ENCODE results near the gene FANCD2OS. TPM values are rescaled to one million over a fixed set of nuclear protein-coding genes. Genes with fewer than 3 reads are reported as not detected.
"Not testable (repeated sequence)": the region's sequence is repeated elsewhere in the genome, so short reads cannot be mapped to it uniquely, and the experiment has no call there.

The FANCD2OS gene
- total RNA-seq, 1 experiment from 2014 or later: not detected

DNA sequence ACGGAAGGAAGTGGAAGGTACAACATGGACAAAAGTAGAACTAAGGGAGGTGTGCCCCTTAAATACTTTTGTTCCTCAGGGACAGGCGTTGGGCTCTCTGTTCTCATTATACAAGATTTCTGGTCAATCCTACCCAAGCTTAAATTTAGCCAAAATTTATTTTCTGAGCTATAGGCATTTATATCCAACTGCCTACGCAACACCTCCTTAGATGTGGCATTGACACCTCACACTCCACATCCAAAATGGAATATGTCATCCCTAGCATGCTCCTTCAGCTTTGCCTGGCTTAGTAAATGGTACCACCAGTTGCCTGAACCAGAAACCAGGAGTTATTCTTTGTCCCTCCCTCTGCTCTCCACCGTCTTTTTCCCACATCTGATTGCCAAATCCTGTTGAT, 26.2 kb downstream of the FANCD2OS start:
- no peak for TF ChIP-seq EZH2phosphoT487 (IDR thresholded peaks at IDR 0.05; ENCODE audit: borderline replicate concordance, low read length)
- TF ChIP-seq EZH2 (IDR thresholded peaks at IDR 0.05; ENCODE audit: low read length, unreplicated experiment): no peak
- no peak for TF ChIP-seq CTCF (conservative IDR thresholded peaks at IDR 0.05; ENCODE audit: low read depth, low read length)
- no peaks in the 10 kb centered on the region for H3K9me2 ChIP-seq (replicated peaks; ENCODE audit: low read length)
- H4K20me1 ChIP-seq (ENCODE audit: low read length): no peaks in the 10 kb centered on the region
- H3K27ac ChIP-seq (ENCODE audit: low read length): no peak overlapping the region
- H3K4me2 ChIP-seq (ENCODE audit: low read length): no peak overlapping the region
- H3K9me3 ChIP-seq (ENCODE audit: low read length): no peaks in the 10 kb centered on the region
- no peaks in the 10 kb centered on the region for H3K27me3 ChIP-seq (ENCODE audit: low read length)
- no TSS peak for BruUV-seq (replicated peaks)
- POLR2A ChIA-PET (ENCODE audit: unreplicated experiment): no interaction called here
- H3F3A ChIP-seq (ENCODE audit: low read length, unreplicated experiment): no peaks in the 10 kb centered on the region
- H3K4me1 ChIP-seq (ENCODE audit: insufficient read depth, low read length): peaks cover 15% of the 10 kb centered on the region
- H3K36me3 ChIP-seq (ENCODE audit: low read depth, low read length): peaks cover 30% of the 10 kb centered on the region; the same call in 1 of the 2 replicates
- DNase-seq (no peak), ATAC-seq (no peak)
- H3K79me2 ChIP-seq (ENCODE audit: low read length): no peaks in the 10 kb centered on the region
- H2AFZ ChIP-seq (ENCODE audit: low read length): no peak overlapping the region
- H3K4me3 ChIP-seq (ENCODE audit: low read length): no peak overlapping the region
- CTCF ChIA-PET: no interaction called here
- intact Hi-C loops (cut with micrococcal nuclease): no loop called here
- H3K9ac ChIP-seq (ENCODE audit: low read length): no peak overlapping the region

- Histone ChIP-seq H3K4me2 (ENCODE audit: low read length) (no peak overlapping the region), H3K4me1 (ENCODE audit: insufficient read depth, low read length) (no peaks in the 10 kb centered on the region), H2AFZ (ENCODE audit: low read length) (no peak overlapping the region), H3K79me2 (ENCODE audit: low read length) (no peaks in the 10 kb centered on the region), H3K27ac (ENCODE audit: low read length) (no peak overlapping the region), H3K9me3 (ENCODE audit: low read length) (no peaks in the 10 kb centered on the region), H3F3A (ENCODE audit: low read length, unreplicated experiment) (no peaks in the 10 kb centered on the region), H3K9ac (ENCODE audit: low read length) (no peak overlapping the region), H3K9me2 (replicated peaks; ENCODE audit: low read length) (no peaks in the 10 kb centered on the region), H3K4me3 (ENCODE audit: low read length) (no peak overlapping the region), H3K36me3 (ENCODE audit: low read depth, low read length) (peaks cover 22% of the 10 kb centered on the region; the same call in 1 of the 2 replicates), H3K27me3 (ENCODE audit: low read length) (no peaks in the 10 kb centered on the region), H4K20me1 (ENCODE audit: low read length) (no peaks in the 10 kb centered on the region)
- ChIA-PET POLR2A (ENCODE audit: unreplicated experiment) (no interaction called here), CTCF (no interaction called here)
- ATAC-seq (peak; percentile 54), DNase-seq (no peak)
- intact Hi-C loops (cut with micrococcal nuclease): no loop called here
- no TSS peak for BruUV-seq (replicated peaks)
- no peak for TF ChIP-seq EZH2 (IDR thresholded peaks at IDR 0.05; ENCODE audit: low read length, unreplicated experiment)
- TF ChIP-seq CTCF (conservative IDR thresholded peaks at IDR 0.05; ENCODE audit: low read depth, low read length): no peak
- no peak for TF ChIP-seq EZH2phosphoT487 (IDR thresholded peaks at IDR 0.05; ENCODE audit: borderline replicate concordance, low read length)
Measured at GRCh38 chr3:10074666-10075065, 33.4 kb downstream of the FANCD2OS start.

GRCh38 chr3:10070077-10070476, 38.0 kb downstream of the FANCD2OS start:
- H4K20me1 ChIP-seq (ENCODE audit: low read length); intact Hi-C loops (cut with micrococcal nuclease); BruUV-seq (replicated peaks); H3K27me3 ChIP-seq (ENCODE audit: low read length); POLR2A ChIA-PET (ENCODE audit: unreplicated experiment); H3F3A ChIP-seq (ENCODE audit: low read length, unreplicated experiment); H3K27ac ChIP-seq (ENCODE audit: low read length); H3K79me2 ChIP-seq (ENCODE audit: low read length); H3K9ac ChIP-seq (ENCODE audit: low read length); DNase-seq; H3K4me3 ChIP-seq (ENCODE audit: low read length); CTCF ChIA-PET; H3K9me3 ChIP-seq (ENCODE audit: low read length); ATAC-seq; H3K4me1 ChIP-seq (ENCODE audit: insufficient read depth, low read length); H3K4me2 ChIP-seq (ENCODE audit: low read length); H2AFZ ChIP-seq (ENCODE audit: low read length); H3K9me2 ChIP-seq (replicated peaks; ENCODE audit: low read length): not testable (repeated sequence)
- peaks cover 36% of the 10 kb centered on the region for H3K36me3 ChIP-seq (ENCODE audit: low read depth, low read length)

All from PC-3 (cell line).